WI38 (cell line): ENCODE measurements around the gene DDA1.
"Not testable (repeated sequence)": the region's sequence is repeated elsewhere in the genome, so short reads cannot be mapped to it uniquely, and the experiment has no call there.

Experiments
- H3K4me3 ChIP-seq: 2 replicates; pipeline ENCODE4 v1.5.1; 2011; ENCODE audit warnings: low read depth, mild to moderate bottlenecking, control low read depth, low read length
- TF ChIP-seq, protein P1 (sequence below): IDR thresholded peaks from 2 replicates; pipeline ENCODE4 v1.5.1; 2012; ENCODE audit warnings: low read depth, mild to moderate bottlenecking, control low read depth, low read length

The DDA1 gene

GRCh38 chr19:17289489-17289888, 19.9 kb upstream of the DDA1 start:
- H3K4me3 ChIP-seq = no peak overlapping the region

GRCh38 chr19:17292301-17293074, 16.9 kb upstream of the DDA1 start:
- TF ChIP-seq, protein P1, sequence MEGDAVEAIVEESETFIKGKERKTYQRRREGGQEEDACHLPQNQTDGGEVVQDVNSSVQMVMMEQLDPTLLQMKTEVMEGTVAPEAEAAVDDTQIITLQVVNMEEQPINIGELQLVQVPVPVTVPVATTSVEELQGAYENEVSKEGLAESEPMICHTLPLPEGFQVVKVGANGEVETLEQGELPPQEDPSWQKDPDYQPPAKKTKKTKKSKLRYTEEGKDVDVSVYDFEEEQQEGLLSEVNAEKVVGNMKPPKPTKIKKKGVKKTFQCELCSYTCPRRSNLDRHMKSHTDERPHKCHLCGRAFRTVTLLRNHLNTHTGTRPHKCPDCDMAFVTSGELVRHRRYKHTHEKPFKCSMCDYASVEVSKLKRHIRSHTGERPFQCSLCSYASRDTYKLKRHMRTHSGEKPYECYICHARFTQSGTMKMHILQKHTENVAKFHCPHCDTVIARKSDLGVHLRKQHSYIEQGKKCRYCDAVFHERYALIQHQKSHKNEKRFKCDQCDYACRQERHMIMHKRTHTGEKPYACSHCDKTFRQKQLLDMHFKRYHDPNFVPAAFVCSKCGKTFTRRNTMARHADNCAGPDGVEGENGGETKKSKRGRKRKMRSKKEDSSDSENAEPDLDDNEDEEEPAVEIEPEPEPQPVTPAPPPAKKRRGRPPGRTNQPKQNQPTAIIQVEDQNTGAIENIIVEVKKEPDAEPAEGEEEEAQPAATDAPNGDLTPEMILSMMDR = peak; percentile 78

More at GRCh38 chr19:17289489-17289888, 19.9 kb upstream of the DDA1 start:
- TF ChIP-seq, protein P1 = no peak

GRCh38 chr19:17293605-17294004, 15.8 kb upstream of the DDA1 start:
- H3K4me3 ChIP-seq = no peak overlapping the region
- TF ChIP-seq, protein P1 = no peak

More at GRCh38 chr19:17292301-17293074, 16.9 kb upstream of the DDA1 start:
- H3K4me3 ChIP-seq = peak overlapping the region; percentile 56

DNA sequence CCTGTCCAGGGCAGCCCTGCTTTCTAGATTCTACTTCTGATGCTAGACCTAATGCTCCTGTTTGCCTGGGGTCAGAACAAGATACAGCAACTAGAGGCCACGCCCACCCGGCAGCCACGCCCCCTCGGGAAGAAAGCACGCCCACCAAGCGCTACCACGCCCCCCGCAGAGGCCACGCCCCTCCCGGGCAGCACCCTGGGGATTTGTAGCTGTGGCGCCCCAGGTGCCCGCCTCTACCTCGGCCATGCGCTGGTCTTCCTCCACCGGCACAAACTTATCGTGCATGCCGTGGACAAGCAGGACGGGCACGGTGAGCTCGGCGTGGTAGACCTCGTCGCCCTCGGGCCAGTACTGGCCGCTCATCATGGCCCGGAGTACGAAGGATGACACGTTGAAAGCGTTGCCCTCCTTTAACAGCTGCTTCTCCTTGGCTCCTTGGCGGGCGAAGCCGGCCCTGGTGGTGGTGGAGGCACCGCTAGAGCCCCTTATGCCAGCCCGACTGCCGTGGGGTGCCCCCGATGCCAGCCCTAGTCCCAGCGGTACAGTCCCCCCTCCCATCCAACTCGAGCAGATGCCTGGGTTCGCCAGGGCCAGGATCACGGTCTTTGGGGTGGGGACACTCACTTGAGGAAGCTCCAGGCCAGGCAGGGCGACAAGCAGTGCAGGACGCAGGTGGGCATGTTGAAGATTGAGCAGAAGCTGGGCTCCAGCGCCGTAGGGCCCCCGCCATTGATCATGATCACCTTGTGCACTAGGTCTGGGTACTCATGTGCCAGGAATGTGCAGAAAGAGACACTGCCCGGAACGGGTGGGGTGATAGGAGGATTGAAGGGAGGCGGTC, 15.1 kb upstream of the DDA1 start:
- TF ChIP-seq, protein P1 = no peak
- no peak overlapping the region for H3K4me3 ChIP-seq

DNA sequence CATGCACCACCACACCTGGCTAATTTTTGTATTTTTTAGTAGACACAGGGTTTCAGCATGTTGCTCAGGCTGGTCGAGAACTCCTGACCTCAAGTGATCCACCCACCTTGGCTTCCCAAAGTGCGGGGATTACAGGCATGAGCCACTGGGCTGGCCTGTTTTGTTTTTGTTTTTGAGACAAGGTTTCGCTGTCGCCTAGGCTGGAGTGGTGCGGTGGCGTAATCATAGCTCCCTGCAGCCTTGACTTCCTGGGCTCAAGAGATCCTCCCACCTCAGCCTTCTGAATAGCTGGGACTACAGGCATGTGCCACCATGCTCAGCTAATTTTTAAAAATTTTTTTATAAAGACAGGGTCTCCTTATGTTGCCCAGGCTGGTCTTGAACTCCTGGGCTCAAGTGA, 13.8 kb upstream of the DDA1 start:
- not testable (repeated sequence) for H3K4me3 ChIP-seq

DNA sequence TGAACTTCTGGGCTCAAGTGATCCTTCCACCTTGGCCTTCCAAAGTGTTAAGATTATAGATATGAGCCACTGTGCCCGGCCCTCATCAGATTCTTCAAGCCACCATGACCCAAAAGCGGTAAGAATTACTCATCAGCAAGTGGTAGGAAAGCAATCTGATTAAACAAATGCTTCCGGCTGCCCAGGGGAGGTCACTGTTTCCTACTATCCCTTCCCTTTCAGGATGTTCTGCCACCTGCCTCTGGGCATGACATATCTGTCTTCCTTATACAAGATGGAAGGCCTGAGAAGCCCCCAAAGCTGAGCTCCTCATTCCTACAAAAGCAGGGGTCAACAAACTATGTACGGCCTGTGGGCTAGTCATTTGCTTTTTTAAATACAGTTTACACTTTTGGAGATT, 13.1 kb upstream of the DDA1 start:
- H3K4me3 ChIP-seq = no peak overlapping the region
- TF ChIP-seq, protein P1 = no peak

DNA sequence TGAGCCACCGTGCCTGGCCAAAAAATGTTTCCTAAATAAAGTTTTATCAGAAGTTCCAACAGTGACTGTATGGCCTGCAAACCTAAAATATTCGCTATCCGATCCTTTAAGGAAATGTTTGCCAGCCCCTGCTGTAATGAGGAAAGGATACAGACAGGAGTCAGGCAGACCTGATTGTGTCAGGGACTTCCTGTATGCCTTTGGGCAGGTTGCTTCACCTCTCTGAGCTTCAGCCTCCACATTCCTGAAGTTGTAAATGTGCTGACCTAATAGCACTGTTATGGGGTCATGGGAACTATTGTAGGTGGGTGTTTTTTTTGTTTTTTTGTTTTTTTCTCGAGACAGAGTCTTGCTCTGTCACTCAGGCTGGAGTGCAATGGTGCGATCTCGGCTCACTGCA, 12.4 kb upstream of the DDA1 start:
- TF ChIP-seq, protein P1 = no peak
- no peak overlapping the region for H3K4me3 ChIP-seq
